ENCODE measurements around the gene EBLN2.

EBLN2 gene

GRCh38 chr3:73043414-73043813, 18.0 kb upstream of the EBLN2 start:
- no peaks in the 10 kb centered on the region for H3K27me3 ChIP-seq (ENCODE audit: control insufficient read depth, low read length)
- peaks cover 34% of the 10 kb centered on the region for H3K36me3 ChIP-seq (ENCODE audit: control insufficient read depth, low read length)
- no peak overlapping the region for H3K4me3 ChIP-seq (ENCODE audit: low read length)
- no peak overlapping the region for H3K4me2 ChIP-seq (ENCODE audit: low read length)
- no peaks in the 10 kb centered on the region for H3K9me2 ChIP-seq (replicated peaks; ENCODE audit: control insufficient read depth, low read length)
- H3K27ac ChIP-seq (ENCODE audit: low read depth, low read length), result no peak overlapping the region
- H3K79me2 ChIP-seq (ENCODE audit: control insufficient read depth, low read length), result peaks cover 100% of the 10 kb centered on the region
- no peaks in the 10 kb centered on the region for H3K4me1 ChIP-seq (ENCODE audit: control insufficient read depth, low read length)
- no peaks in the 10 kb centered on the region; the same call in 1 of the 2 replicates for H3F3A ChIP-seq (ENCODE audit: control insufficient read depth, insufficient read depth)
- H3K9me3 ChIP-seq (ENCODE audit: control insufficient read depth, insufficient read depth, low read length), result no peaks in the 10 kb centered on the region
- TF ChIP-seq, protein P1, sequence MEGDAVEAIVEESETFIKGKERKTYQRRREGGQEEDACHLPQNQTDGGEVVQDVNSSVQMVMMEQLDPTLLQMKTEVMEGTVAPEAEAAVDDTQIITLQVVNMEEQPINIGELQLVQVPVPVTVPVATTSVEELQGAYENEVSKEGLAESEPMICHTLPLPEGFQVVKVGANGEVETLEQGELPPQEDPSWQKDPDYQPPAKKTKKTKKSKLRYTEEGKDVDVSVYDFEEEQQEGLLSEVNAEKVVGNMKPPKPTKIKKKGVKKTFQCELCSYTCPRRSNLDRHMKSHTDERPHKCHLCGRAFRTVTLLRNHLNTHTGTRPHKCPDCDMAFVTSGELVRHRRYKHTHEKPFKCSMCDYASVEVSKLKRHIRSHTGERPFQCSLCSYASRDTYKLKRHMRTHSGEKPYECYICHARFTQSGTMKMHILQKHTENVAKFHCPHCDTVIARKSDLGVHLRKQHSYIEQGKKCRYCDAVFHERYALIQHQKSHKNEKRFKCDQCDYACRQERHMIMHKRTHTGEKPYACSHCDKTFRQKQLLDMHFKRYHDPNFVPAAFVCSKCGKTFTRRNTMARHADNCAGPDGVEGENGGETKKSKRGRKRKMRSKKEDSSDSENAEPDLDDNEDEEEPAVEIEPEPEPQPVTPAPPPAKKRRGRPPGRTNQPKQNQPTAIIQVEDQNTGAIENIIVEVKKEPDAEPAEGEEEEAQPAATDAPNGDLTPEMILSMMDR (IDR thresholded peaks at IDR 0.05; ENCODE audit: low read depth, low read length, poor library complexity, severe bottlenecking), result no peak
- TF ChIP-seq EZH2phosphoT487 (IDR thresholded peaks at IDR 0.05; ENCODE audit: borderline replicate concordance, low read length), result no peak
- H4K20me1 ChIP-seq (ENCODE audit: control insufficient read depth, insufficient read depth, low read depth, low read length), result peaks cover 18% of the 10 kb centered on the region

DNA sequence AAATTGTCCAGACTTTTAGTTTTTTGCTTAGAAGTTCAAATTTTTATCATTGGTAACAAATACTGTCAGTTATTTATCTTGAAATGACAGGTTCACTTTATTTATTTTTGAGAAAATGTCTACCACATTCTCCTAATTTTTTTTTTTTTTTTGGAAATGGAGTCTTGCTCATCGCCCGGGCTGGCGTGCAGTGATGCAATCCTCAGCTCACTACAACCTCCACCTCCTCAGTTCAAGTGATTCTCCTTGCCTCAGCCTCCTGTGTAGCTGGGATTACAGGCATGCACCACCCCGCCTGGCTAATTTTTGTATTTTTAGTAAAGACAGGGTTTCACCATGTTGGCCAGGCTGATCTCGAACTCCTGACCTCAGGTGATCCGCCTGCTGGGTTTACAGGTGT, 16.1 kb upstream of the EBLN2 start:
- Histone ChIP-seq H3F3A (ENCODE audit: control insufficient read depth, insufficient read depth) (peaks cover 6% of the 10 kb centered on the region; the same call in 1 of the 2 replicates), H3K9me3 (ENCODE audit: control insufficient read depth, insufficient read depth, low read length) (no peaks in the 10 kb centered on the region), H3K79me2 (ENCODE audit: control insufficient read depth, low read length) (peaks cover 96% of the 10 kb centered on the region), H3K4me3 (ENCODE audit: low read length) (no peak overlapping the region), H3K27me3 (ENCODE audit: control insufficient read depth, low read length) (no peaks in the 10 kb centered on the region), H3K27ac (ENCODE audit: low read depth, low read length) (no peak overlapping the region), H3K36me3 (ENCODE audit: control insufficient read depth, low read length) (peaks cover 45% of the 10 kb centered on the region), H3K4me1 (ENCODE audit: control insufficient read depth, low read length) (no peaks in the 10 kb centered on the region), H3K9me2 (replicated peaks; ENCODE audit: control insufficient read depth, low read length) (no peaks in the 10 kb centered on the region), H3K4me2 (ENCODE audit: low read length) (no peak overlapping the region), H4K20me1 (ENCODE audit: control insufficient read depth, insufficient read depth, low read depth, low read length) (peaks cover 18% of the 10 kb centered on the region)
- no peak for TF ChIP-seq EZH2phosphoT487 (IDR thresholded peaks at IDR 0.05; ENCODE audit: borderline replicate concordance, low read length)
- TF ChIP-seq, protein P1 (IDR thresholded peaks at IDR 0.05; ENCODE audit: low read depth, low read length, poor library complexity, severe bottlenecking), result no peak

GRCh38 chr3:73046195-73046594, 15.3 kb upstream of the EBLN2 start:
- Histone ChIP-seq H3K9me3 (ENCODE audit: control insufficient read depth, insufficient read depth, low read length) (no peaks in the 10 kb centered on the region), H4K20me1 (ENCODE audit: control insufficient read depth, insufficient read depth, low read depth, low read length) (peaks cover 18% of the 10 kb centered on the region), H3K9me2 (replicated peaks; ENCODE audit: control insufficient read depth, low read length) (no peaks in the 10 kb centered on the region), H3K4me3 (ENCODE audit: low read length) (no peak overlapping the region), H3K79me2 (ENCODE audit: control insufficient read depth, low read length) (peaks cover 96% of the 10 kb centered on the region), H3K27me3 (ENCODE audit: control insufficient read depth, low read length) (no peaks in the 10 kb centered on the region), H3F3A (ENCODE audit: control insufficient read depth, insufficient read depth) (peaks cover 9% of the 10 kb centered on the region; the same call in 1 of the 2 replicates), H3K36me3 (ENCODE audit: control insufficient read depth, low read length) (peaks cover 48% of the 10 kb centered on the region), H3K4me2 (ENCODE audit: low read length) (no peak overlapping the region), H3K27ac (ENCODE audit: low read depth, low read length) (no peak overlapping the region), H3K4me1 (ENCODE audit: control insufficient read depth, low read length) (no peaks in the 10 kb centered on the region)
- TF ChIP-seq, protein P1 (IDR thresholded peaks at IDR 0.05; ENCODE audit: low read depth, low read length, poor library complexity, severe bottlenecking), result no peak
- no peak for TF ChIP-seq EZH2phosphoT487 (IDR thresholded peaks at IDR 0.05; ENCODE audit: borderline replicate concordance, low read length)

Data from DOHH2 (cell line).